ENCODE data around the gene SPRY4. TPM values are rescaled to one million over a fixed set of nuclear protein-coding genes. Genes with fewer than 3 reads are reported as not detected.
A peak's percentile ranks its signal among the peaks of the same experiment; 100 is the strongest.

The SPRY4 gene
- total RNA-seq, 2 experiments from 2014 or later, result 0.79 to 1.5 TPM

DNA sequence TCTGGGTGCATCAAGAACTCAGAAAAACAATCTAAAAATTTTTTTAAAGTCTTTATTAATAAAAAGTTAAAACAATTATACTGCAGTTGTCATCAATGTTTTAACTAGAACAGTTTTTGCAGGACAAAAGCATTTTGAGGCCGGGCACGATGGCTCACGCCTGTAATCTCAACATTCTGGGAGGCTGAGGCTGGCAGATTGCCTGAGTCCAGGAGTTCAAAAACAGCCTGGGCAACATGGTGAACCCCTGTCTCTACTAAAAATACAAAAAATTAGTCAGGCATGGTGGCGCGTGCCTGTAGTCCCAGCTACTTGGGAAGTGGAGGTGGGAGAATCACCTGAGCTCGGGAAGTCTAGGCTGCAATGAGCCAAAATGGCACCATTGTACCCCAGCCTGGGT lies 5.2 kb upstream of the SPRY4 start:
- POLR2A ChIA-PET, result no interaction called here
- H3K9me3 Mint-ChIP-seq (ENCODE audit: insufficient read depth), result no peaks in the 10 kb centered on the region
- H3K4me1 Mint-ChIP-seq (ENCODE audit: low read depth), result peaks cover 21% of the 10 kb centered on the region
- ATAC-seq (no peak), DNase-seq (no peak)
- peaks cover 24% of the 10 kb centered on the region for H3K27me3 Mint-ChIP-seq (ENCODE audit: low read depth)
- H3K36me3 Mint-ChIP-seq (ENCODE audit: low read depth), result no peaks in the 10 kb centered on the region
- H3K4me3 Mint-ChIP-seq, result no peak overlapping the region
- CTCF ChIA-PET, result no interaction called here
- no peak overlapping the region for H3K27ac Mint-ChIP-seq

GRCh38 chr5:142327111-142327842 lies 2.5 kb upstream of the SPRY4 start:
- ATAC-seq, result no peak
- no peaks in the 10 kb centered on the region for H3K9me3 Mint-ChIP-seq (ENCODE audit: insufficient read depth)
- peak overlapping the region; percentile 13 for H3K27ac Mint-ChIP-seq
- ChIA-PET POLR2A (no interaction called here), CTCF (interaction anchor here (0.7 to 0.9 kb wide), 2 partner anchors 18 to 371 kb away, joined by 3 read pairs; no protein-coding TSS in a partner anchor)
- H3K36me3 Mint-ChIP-seq (ENCODE audit: low read depth), result no peaks in the 10 kb centered on the region
- peaks cover 39% of the 10 kb centered on the region for H3K27me3 Mint-ChIP-seq (ENCODE audit: low read depth)
- H3K4me1 Mint-ChIP-seq (ENCODE audit: low read depth), result peaks cover 33% of the 10 kb centered on the region
- DNase-seq, result no peak
- H3K4me3 Mint-ChIP-seq, result no peak overlapping the region

GRCh38 chr5:142326480-142326938 lies 1.7 kb upstream of the SPRY4 start:
- Mint-ChIP-seq H3K4me3 (peak overlapping the region; percentile 81), H3K27ac (no peak overlapping the region), H3K27me3 (ENCODE audit: low read depth) (peaks cover 36% of the 10 kb centered on the region), H3K4me1 (ENCODE audit: low read depth) (peaks cover 34% of the 10 kb centered on the region), H3K9me3 (ENCODE audit: insufficient read depth) (no peaks in the 10 kb centered on the region), H3K36me3 (ENCODE audit: low read depth) (no peaks in the 10 kb centered on the region)
- CTCF ChIA-PET, result interaction anchor here (0.9 kb wide), 1 partner anchor 18 kb away, joined by 3 read pairs; no protein-coding TSS in a partner anchor
- ATAC-seq (no peak), DNase-seq (no peak)
- POLR2A ChIA-PET, result no interaction called here

- H3K27me3 Mint-ChIP-seq (ENCODE audit: low read depth), result peaks cover 40% of the 10 kb centered on the region
- H3K27ac Mint-ChIP-seq, result peak overlapping the region; percentile 70
- no peaks in the 10 kb centered on the region for H3K9me3 Mint-ChIP-seq (ENCODE audit: insufficient read depth)
- H3K4me1 Mint-ChIP-seq (ENCODE audit: low read depth), result peaks cover 39% of the 10 kb centered on the region
- ChIA-PET CTCF (interaction anchor here (1.4 kb wide), 1 partner anchor 103 kb away, joined by 4 read pairs; no protein-coding TSS in a partner anchor), POLR2A (no interaction called here)
- DNase-seq (peak; percentile 30), ATAC-seq (peak; percentile 6)
- H3K4me3 Mint-ChIP-seq, result peak overlapping the region; percentile 81
- H3K36me3 Mint-ChIP-seq (ENCODE audit: low read depth), result no peaks in the 10 kb centered on the region
Measured at GRCh38 chr5:142325725-142326479, 1.1 kb upstream of the SPRY4 start.

GRCh38 chr5:142324136-142324870 lies 518 bp downstream of the SPRY4 start:
- Mint-ChIP-seq H3K27me3 (ENCODE audit: low read depth) (peaks cover 45% of the 10 kb centered on the region), H3K4me1 (ENCODE audit: low read depth) (peaks cover 52% of the 10 kb centered on the region), H3K4me3 (peak overlapping the region; percentile 81), H3K36me3 (ENCODE audit: low read depth) (no peaks in the 10 kb centered on the region), H3K27ac (peak overlapping the region; percentile 82), H3K9me3 (ENCODE audit: insufficient read depth) (no peaks in the 10 kb centered on the region)
- CTCF ChIA-PET, result interaction anchor here (0.8 to 1.4 kb wide), 3 partner anchors 28 to 101 kb away, joined by 3 to 4 read pairs (median 3); no protein-coding TSS in a partner anchor
- POLR2A ChIA-PET, result interaction anchor here (1.1 to 1.2 kb wide), 2 partner anchors 9 to 32 kb away, joined by 3 read pairs; no protein-coding TSS in a partner anchor
- ATAC-seq, result peak; percentile 62
- no peak for DNase-seq

DNA sequence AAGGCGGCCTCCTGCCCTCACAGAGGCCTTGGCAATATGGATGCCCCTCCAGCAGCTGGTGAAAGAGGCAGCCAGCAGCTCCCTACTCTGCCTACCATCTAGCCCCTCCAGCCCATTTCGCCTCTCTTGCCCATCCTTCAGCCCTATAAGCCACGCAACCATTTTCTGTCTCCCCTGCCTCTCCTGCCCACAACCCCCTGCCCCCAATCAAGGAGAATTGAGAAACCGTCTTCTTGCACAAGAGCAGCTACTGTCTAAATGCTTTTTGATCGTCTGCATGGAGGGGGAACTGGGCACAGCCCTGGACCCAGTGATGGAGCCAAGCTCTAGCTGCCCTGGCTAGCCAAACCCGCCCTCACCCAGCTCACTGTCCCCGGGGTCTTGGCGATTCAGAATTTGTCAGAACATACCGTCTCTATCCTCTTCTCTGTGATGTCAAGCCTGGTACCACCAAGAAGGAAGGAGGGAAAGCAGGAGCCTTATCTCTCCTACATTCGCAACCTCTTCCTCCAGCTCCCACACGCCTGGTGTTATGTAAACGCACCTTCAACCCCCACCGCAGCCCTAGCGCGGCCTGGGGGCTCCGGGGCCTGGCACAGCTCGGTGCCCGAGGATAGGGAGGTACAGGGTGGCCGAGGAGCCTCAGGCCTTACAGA lies 1.2 kb downstream of the SPRY4 start:
- peak overlapping the region; percentile 81 for H3K4me3 Mint-ChIP-seq

DNA sequence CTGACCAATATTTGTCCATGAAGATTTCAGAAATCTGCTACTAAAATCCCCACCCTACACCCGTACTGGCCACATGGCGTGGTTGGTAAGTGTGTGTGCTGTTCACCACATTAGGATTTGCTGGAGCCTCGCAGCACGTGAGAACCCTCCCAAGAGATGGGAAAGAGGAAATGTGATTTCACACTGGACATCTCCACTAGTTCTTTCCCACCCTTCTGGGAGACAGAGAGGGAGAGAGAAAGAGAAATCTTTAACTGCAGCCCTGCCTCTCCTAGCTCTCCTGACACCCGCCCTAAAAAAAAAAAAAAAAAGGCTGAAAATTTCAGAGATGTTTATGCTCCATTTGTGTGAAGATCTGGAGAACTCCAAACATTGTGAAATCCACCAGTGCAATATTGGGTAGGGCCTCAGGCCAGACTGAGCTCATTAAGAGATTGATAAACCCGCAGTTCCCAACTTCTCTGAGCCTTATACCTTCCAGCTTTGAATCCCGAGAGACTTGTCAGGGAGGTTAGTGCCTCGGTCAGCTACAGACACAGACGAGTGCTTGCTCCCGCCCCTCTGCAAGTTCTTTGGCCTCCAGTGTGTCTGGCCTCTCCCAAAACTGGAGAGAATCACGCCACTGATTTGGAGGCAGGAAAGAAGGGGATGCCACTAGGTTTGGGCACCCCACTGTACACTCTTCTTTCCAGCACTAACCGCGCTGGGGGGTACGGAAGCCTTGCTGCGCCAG lies 1.9 kb downstream of the SPRY4 start:
- Mint-ChIP-seq H3K4me1 (ENCODE audit: low read depth) (peaks cover 57% of the 10 kb centered on the region), H3K9me3 (ENCODE audit: insufficient read depth) (no peaks in the 10 kb centered on the region), H3K27ac (no peak overlapping the region), H3K27me3 (ENCODE audit: low read depth) (peaks cover 38% of the 10 kb centered on the region), H3K4me3 (no peak overlapping the region), H3K36me3 (ENCODE audit: low read depth) (no peaks in the 10 kb centered on the region)
- DNase-seq (no peak), ATAC-seq (no peak)
- ChIA-PET POLR2A (interaction anchor here (0.6 to 1.3 kb wide), 2 partner anchors 34 to 35 kb away, joined by 3 read pairs; no protein-coding TSS in a partner anchor), CTCF (interaction anchor here (0.7 to 0.9 kb wide), 2 partner anchors 35 to 155 kb away, joined by 3 read pairs; no protein-coding TSS in a partner anchor)

More for the DNA sequence above, 1.2 kb downstream of the SPRY4 start:
- no peaks in the 10 kb centered on the region for H3K9me3 Mint-ChIP-seq (ENCODE audit: insufficient read depth)
- DNase-seq (no peak), ATAC-seq (no peak)
- ChIA-PET CTCF (interaction anchor here (0.7 to 0.9 kb wide), 2 partner anchors 34 to 155 kb away, joined by 3 read pairs; no protein-coding TSS in a partner anchor), POLR2A (interaction anchor here (0.6 kb wide), 1 partner anchor 36 kb away, joined by 3 read pairs; no protein-coding TSS in a partner anchor)
- peaks cover 57% of the 10 kb centered on the region for H3K4me1 Mint-ChIP-seq (ENCODE audit: low read depth)
- H3K27ac Mint-ChIP-seq, result no peak overlapping the region
- H3K27me3 Mint-ChIP-seq (ENCODE audit: low read depth), result peaks cover 41% of the 10 kb centered on the region
- H3K36me3 Mint-ChIP-seq (ENCODE audit: low read depth), result no peaks in the 10 kb centered on the region

- peaks cover 33% of the 10 kb centered on the region for H3K27me3 Mint-ChIP-seq (ENCODE audit: low read depth)
- no peak overlapping the region for H3K4me3 Mint-ChIP-seq
- DNase-seq (no peak), ATAC-seq (no peak)
- H3K9me3 Mint-ChIP-seq (ENCODE audit: insufficient read depth), result no peaks in the 10 kb centered on the region
- H3K27ac Mint-ChIP-seq, result no peak overlapping the region
- ChIA-PET CTCF (interaction anchor here (0.9 kb wide), 1 partner anchor 35 kb away, joined by 3 read pairs; no protein-coding TSS in a partner anchor), POLR2A (interaction anchor here (0.6 to 1.3 kb wide), 2 partner anchors 34 to 623 kb away, joined by 3 read pairs; no protein-coding TSS in a partner anchor)
- no peaks in the 10 kb centered on the region for H3K36me3 Mint-ChIP-seq (ENCODE audit: low read depth)
- peaks cover 56% of the 10 kb centered on the region for H3K4me1 Mint-ChIP-seq (ENCODE audit: low read depth)
Measured at GRCh38 chr5:142322403-142322746, 2.4 kb downstream of the SPRY4 start.

DNA sequence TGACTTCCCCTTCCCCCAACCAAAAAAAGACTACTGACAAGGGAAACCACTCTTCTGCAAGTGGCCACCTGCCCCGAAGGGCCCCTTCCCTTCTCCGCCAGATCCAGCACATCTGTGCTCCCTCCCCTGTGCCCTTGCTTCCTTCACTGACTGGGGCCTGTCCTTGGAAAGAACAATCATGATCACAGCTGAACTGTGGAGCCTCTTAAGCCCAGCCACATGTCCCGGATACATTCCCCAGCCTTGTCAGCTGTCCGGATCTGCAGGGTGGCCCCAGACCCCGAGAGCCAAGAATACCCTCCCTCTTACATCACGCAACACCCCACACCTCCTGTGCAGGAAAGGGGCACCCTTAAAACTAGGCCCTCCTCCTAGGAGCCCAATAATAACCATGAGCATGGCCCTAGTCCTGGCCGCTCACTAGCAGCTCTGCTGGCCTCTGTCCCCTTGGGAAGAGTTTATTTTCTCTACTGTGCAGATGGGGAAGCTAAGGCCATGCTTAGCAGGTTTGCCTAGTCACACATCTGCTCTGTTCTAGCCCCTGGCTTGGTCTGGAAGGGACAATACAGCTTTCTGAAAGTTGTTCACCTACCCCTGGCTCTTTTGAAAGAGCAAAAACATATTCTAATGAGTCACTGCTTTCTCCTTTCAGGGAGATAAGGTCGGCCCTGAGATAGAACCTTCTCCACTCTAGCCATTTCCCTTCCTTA lies 3.8 kb downstream of the SPRY4 start:
- ChIA-PET POLR2A (interaction anchor here (1.3 kb wide), 1 partner anchor 35 kb away, joined by 3 read pairs; no protein-coding TSS in a partner anchor), CTCF (interaction anchor here (1.2 kb wide), 1 partner anchor 10 kb away, joined by 4 read pairs; no protein-coding TSS in a partner anchor)
- no peaks in the 10 kb centered on the region for H3K36me3 Mint-ChIP-seq (ENCODE audit: low read depth)
- H3K27me3 Mint-ChIP-seq (ENCODE audit: low read depth), result peaks cover 26% of the 10 kb centered on the region
- no peaks in the 10 kb centered on the region for H3K9me3 Mint-ChIP-seq (ENCODE audit: insufficient read depth)
- no peak overlapping the region for H3K27ac Mint-ChIP-seq
- ATAC-seq (no peak), DNase-seq (no peak)
- H3K4me1 Mint-ChIP-seq (ENCODE audit: low read depth), result peaks cover 54% of the 10 kb centered on the region
- no peak overlapping the region for H3K4me3 Mint-ChIP-seq

DNA sequence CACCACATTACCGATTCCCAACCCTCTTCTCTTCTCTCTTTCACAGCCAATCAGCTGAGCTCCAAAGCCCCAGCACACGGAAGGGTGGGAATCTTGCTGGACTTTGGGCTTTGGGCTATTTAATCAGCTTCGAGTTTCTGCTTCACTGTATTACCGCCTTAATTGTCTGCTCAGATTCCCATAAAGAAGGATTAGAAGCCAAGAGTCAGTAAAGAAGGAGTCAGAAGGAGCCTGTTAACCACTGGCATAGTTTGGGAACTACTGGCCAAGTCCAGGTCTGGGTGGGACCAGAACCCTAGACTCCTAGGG lies 4.4 kb downstream of the SPRY4 start:
- POLR2A ChIA-PET, result no interaction called here
- no peaks in the 10 kb centered on the region for H3K36me3 Mint-ChIP-seq (ENCODE audit: low read depth)
- H3K9me3 Mint-ChIP-seq (ENCODE audit: insufficient read depth), result no peaks in the 10 kb centered on the region
- peaks cover 55% of the 10 kb centered on the region for H3K4me1 Mint-ChIP-seq (ENCODE audit: low read depth)
- CTCF ChIA-PET, result interaction anchor here (1.2 kb wide), 1 partner anchor 11 kb away, joined by 4 read pairs; no protein-coding TSS in a partner anchor
- ATAC-seq (no peak), DNase-seq (no peak)
- no peak overlapping the region for H3K4me3 Mint-ChIP-seq
- peaks cover 26% of the 10 kb centered on the region for H3K27me3 Mint-ChIP-seq (ENCODE audit: low read depth)
- no peak overlapping the region for H3K27ac Mint-ChIP-seq
